ENCODE data around the gene IL1R1.
"Not testable (repeated sequence)": the region's sequence is repeated elsewhere in the genome, so short reads cannot be mapped to it uniquely, and the experiment has no call there.

The IL1R1 gene

GRCh38 chr2:102111823-102112222 lies 30.7 kb upstream of the IL1R1 start:
- no peak for DNase-seq

- DNase-seq = no peak
These were observed 30.3 kb upstream of the IL1R1 start for GRCh38 chr2:102112271-102112670.

- no peak for DNase-seq
These were observed 29.6 kb upstream of the IL1R1 start for GRCh38 chr2:102112692-102113665.

GRCh38 chr2:102114290-102114721 lies 28.2 kb upstream of the IL1R1 start:
- no peak for DNase-seq

GRCh38 chr2:102114851-102115497 lies 27.6 kb upstream of the IL1R1 start:
- DNase-seq = no peak

- DNase-seq = no peak
These were observed 25.7 kb upstream of the IL1R1 start for GRCh38 chr2:102116630-102117471.

- no peak for DNase-seq
These were observed 25.1 kb upstream of the IL1R1 start for GRCh38 chr2:102117472-102117858.

- DNase-seq = no peak
These were observed 23.3 kb upstream of the IL1R1 start for GRCh38 chr2:102119255-102119654.

- DNase-seq = no peak
These were observed 22.3 kb upstream of the IL1R1 start for GRCh38 chr2:102120261-102120660.

- no peak for DNase-seq
These were observed 21.8 kb upstream of the IL1R1 start for GRCh38 chr2:102120701-102121159.

- no peak for DNase-seq
These were observed 20.4 kb upstream of the IL1R1 start for GRCh38 chr2:102122115-102122514.

GRCh38 chr2:102122909-102123308 lies 19.6 kb upstream of the IL1R1 start:
- DNase-seq = no peak

- DNase-seq = not testable (repeated sequence)
These were observed 18.1 kb upstream of the IL1R1 start for GRCh38 chr2:102124421-102124820.

- DNase-seq = no peak
These were observed 16.4 kb upstream of the IL1R1 start for GRCh38 chr2:102126169-102126568.

GRCh38 chr2:102126660-102127059 lies 15.9 kb upstream of the IL1R1 start:
- no peak for DNase-seq

- DNase-seq = no peak
These were observed 13.5 kb upstream of the IL1R1 start for GRCh38 chr2:102129082-102129481.

GRCh38 chr2:102129951-102130646 lies 12.4 kb upstream of the IL1R1 start:
- DNase-seq = no peak

- DNase-seq = no peak
These were observed 11.9 kb upstream of the IL1R1 start for GRCh38 chr2:102130647-102130991.

- no peak for DNase-seq
These were observed 11.0 kb upstream of the IL1R1 start for GRCh38 chr2:102131564-102131963.

GRCh38 chr2:102137138-102137537 lies 5.4 kb upstream of the IL1R1 start:
- DNase-seq = no peak

- no peak for DNase-seq
These were observed 4.2 kb upstream of the IL1R1 start for GRCh38 chr2:102138331-102138730.

- no peak for DNase-seq
These were observed 2.7 kb upstream of the IL1R1 start for GRCh38 chr2:102139851-102140250.

GRCh38 chr2:102140377-102140776 lies 2.2 kb upstream of the IL1R1 start:
- no peak for DNase-seq

Measured in CD4-positive, alpha-beta T cell treated with Interferon alpha-2 for 1 hour (primary cell).